Muscle of arm (tissue), 12 donors: ENCODE measurements around the gene ICE2. TPM values are rescaled to one million over a fixed set of nuclear protein-coding genes. Genes with fewer than 3 reads are reported as not detected.

ENCODE experiments used
- DNase-seq: peaks from one replicate; pipeline ENCODE4 v3.0.0-alpha.2; 2013
- polyA plus RNA-seq, 12 donors: library from polyadenylated mRNA; unstranded; fragments of 120-200 nt; gene quantifications; one replicate each; pipeline ENCODE4 v1.2.1, GENCODE V29; 2013; ENCODE audit not compliant: insufficient read length in 12 of 12

Gene ICE2
- polyA plus RNA-seq, 12 donors, result 31.8 to 58.6 (median 46.4) TPM; not detected in 1

DNA sequence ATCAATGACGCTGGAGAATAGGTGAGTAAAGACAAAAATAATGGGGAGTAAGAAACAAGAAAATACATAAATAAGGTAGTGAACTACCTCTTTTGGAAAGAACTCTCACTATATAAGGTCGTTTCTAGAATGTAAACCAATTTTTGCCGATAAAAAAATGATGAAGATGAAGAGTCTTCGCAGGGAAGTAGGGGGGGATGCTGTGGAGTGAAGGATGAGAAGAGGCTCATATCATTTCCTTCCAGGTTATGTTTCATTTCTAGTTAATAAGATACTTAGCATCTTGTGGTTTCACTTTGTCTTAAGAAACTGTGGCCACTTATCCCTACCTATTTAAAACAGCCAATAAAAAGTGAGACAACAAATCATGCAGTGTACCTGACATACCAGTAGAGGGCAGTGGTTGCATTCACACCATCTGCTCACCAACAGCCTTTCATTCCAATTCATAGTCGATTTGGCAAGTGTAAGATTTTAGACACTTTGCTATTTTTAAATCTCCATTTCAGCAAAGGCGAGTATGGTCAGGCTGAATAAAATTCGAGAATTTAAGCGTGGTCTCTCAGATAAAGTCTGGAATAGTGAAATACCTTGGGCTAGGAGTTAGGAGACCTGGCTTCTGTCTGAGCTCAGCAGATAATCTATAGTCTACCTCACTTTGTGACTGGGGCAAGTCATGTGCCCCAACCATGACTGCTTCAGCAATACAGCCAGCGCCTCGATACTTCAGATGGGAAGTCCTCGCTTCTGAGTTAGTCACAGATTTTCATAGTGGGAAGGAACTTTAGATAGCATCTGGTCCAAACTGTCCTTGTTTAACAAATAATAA lies 28.9 kb upstream of the ICE2 start:
- peak; percentile 83 for DNase-seq

DNA sequence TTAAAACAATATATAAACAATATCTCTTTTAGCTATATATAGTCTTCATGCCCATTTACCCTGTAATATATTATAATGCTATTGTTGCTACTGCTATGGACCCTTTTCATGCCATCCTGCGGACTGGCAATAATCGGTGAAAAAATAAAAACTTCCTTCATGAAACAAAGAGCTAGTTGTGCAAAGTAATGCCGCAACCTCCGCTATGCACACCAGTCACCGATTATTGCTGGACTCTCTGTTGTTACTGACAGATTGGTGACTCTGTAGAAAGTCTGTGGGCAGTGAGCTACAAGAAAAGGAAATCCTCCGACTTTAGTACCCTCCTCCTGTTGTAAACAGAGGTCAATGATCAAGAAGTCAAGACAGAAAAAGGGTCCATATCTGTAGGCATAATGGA lies 17.9 kb upstream of the ICE2 start:
- DNase-seq, result no peak

DNA sequence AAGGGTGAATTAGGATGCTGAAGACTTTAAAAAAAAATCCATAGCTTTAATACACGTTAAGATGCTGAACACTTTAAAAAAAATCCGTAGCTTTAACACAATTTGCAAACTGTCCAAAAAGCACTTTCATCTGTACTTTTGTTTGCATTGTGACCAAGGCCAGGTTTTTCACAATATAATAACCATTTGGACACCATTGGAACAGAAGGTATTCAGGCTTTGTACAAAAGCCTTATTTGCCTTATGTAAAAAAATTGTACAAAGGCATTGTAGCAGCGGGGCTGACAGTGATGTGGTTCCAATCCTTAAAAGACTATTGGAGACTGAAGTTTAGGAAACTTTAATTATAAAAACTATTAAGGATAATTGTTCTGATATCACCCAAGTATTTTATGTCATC lies 15.2 kb upstream of the ICE2 start:
- no peak for DNase-seq

DNA sequence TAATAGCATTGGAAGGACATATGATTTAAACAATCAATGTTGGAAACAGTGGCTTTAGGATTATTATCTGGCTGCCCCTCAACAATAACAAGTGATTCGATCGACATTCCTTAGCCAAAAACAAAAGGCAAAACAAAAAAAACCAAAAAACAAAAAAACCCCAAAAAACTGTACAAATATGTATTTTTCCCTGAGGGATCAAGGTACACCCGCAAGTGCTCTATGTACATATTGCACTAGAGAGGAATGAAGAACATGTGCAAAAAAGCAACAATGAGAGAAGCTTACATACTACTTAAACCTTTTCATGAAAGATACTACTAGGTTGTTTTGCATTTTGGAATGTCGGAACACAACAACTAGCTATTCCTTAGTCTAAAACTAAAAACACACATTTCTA lies 14.2 kb upstream of the ICE2 start:
- no peak for DNase-seq

DNA sequence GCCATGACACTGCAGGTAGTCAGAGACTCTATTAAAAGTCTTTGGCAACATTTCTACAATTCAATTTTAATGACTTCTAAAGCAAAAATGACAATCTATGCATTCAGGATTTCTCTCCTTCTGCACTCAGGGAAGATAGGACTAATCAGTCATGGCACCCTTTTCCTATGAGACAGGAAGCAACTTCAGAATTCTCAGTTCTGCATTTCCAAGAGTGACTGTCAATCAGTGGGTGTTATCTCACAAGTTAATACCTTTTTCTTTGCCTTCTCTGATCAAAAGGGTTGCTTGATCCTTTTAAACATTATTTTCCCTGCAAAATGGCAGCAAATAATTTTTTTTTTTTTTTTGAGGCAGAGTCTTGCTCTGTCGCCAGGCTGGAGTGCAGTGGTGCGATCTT lies 7.8 kb upstream of the ICE2 start:
- no peak for DNase-seq

DNA sequence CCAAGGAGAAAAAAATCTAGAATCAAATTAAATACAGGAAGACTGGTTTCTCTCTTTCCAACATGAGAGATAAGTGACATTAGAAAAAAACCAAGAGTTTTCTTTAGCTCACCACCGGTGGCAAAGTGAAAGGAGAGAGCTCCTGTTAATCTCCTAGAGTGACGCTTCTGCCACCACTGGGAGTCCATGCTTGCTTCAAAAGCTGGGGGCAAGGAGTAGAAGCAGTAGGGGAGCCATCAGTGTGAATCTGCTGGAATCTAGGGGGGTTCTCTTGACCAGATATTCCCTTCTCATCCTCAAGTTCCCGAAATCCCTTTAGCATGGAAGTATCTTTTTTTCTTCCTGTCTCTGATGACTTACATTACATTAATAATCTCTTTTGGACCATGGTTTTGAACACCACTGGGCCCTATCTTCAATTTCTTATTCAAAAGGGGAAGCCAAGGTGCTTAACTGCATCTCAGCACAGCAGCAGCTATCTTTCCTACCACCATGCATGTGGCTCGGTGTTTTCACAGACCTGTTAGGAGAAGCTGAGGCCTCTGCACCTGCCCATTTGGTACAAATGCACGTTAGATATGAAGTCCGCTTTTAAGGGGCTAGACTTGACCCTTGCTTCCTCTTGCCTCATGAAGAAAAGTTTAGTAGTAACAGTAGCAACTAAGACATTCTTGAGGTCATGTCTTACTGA lies 6.6 kb upstream of the ICE2 start:
- DNase-seq, result no peak

DNA sequence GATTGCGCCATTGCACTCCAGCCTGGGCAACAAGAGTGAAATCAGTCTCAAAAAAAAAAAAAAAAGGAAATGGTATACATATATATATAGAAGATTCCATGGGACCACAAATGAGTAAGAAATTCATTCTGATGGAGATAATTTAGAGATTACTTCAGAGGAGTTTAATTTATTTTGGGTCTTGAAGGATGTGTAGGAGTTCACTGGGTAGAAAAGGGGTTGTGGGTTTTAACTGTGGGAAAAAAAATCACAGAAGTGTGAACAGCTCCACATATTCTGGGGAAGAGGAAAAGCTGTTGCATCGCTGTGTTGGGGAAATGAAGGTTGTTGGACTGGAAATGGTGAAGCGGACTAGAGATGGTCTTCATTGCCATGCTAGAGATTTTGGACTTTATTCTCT lies 4.1 kb upstream of the ICE2 start:
- no peak for DNase-seq

DNA sequence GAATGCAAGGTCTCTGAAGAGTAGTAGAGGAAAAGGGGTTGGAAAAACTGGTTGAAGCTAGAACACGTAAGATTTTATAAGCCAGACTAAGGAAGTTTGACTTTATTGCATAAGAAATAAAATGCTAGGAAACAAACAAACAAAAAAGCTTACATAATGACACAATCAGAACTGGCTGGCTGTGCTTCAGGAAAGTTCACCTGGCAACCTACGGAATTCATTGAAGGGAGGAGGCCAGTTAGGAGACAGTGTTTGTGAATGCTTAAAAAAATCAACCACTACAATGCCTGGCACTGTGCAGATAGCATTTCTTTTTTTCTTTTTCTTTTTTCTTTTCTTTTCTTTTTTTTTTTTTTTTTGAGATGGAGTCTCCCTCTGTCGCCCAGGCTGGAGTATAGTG lies 1.9 kb upstream of the ICE2 start:
- DNase-seq, result no peak

DNA sequence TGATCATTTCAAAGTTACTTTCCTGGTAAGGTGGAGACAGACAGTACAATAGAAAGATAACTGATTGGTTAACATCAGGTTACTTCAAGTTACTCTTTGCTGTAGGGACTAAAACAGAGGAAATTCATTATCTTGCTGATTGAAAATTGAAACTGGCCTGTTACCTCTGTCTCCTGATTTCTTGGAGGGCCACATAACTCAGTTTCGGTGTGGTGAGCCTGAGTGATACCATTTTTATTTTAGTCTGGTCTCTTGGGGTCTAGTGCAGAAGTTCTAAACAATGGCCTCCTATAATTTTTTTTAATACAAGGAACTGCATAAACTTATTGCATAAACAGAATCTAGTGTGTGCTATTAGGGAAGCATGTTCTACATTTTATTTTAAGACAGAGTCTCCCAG lies 1.2 kb upstream of the ICE2 start:
- DNase-seq, result no peak

DNA sequence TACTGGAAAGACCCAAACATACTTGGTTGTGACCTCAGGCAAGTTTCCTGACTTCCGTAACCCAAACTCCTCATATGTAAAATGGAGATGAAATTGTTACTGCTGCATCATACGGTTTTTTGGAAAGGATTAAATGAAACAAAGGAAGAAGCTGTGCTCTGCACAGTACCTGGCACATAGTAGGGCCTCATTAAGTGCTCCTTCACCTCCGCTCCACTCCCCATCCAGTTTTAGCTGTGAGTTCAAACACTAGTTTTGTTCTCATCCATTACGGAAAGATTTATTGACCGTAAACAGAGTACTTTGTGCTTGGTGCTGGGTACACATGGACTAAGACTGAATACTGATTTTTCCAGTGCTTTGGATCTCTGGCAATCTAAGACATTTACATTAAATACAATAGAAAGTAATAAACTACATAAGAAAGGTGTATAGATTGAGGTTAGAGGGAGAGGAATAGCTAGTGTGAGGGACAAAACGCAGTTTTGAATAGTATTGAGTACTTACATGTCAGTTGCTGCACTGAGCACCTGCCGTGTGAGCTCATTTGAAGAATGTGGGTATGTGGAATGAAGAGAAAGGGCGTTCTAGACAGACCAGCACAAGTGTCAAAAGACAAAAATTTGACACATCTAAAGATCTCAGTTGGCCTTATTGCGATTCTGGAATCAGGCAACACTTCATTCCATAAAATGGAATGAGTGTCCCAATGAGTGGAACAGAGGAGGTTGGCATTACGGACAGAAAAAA lies 594 bp upstream of the ICE2 start:
- no peak for DNase-seq

DNA sequence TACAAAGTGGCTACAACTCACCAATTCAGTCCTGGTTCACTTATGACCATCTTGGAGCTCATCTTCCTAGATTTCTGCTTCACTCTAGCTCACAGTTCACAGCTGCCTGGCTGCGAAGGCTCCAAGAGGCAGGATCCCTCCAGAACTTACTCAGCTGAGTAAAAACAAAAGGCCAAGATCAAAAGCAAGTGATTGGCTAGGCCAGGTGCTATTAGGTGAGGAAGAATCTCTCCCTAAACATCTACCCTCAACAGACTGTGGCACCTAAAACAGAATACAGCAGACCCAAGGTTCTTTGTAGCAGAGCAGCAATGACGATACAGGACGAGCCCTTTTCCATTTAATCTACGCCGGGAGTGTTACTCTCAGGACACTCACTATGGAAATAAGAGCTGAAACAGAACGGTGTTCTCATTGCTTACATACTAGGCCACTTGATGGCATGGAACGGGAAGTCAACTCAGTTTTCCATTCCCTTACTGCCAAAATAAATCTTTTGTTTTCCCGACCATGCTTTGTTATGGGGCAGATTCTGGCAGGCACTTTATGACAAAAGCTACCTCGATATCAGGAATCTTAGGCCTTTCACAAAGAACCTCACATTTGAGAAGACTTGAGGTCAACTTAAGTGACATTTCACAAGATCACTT lies 901 bp downstream of the ICE2 start:
- DNase-seq, result peak; percentile 51

DNA sequence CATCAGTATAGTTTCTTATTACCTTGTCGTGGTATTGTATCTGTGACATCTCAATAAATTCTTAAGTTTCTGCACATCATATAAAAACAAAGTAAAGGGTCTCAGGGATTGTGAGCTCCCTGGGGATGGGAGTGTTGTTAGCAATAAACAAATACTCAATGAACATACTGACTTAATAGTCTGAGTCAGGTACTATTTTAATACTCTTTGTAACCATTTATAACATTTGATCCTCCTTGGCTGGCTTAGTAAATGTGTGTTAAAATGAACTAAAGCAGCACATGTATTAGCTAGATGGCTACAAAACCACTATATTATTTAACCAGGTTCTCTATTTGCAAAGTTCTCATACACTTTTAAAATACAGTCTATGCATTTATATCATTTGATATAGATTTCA lies 1.8 kb downstream of the ICE2 start:
- DNase-seq, result no peak

DNA sequence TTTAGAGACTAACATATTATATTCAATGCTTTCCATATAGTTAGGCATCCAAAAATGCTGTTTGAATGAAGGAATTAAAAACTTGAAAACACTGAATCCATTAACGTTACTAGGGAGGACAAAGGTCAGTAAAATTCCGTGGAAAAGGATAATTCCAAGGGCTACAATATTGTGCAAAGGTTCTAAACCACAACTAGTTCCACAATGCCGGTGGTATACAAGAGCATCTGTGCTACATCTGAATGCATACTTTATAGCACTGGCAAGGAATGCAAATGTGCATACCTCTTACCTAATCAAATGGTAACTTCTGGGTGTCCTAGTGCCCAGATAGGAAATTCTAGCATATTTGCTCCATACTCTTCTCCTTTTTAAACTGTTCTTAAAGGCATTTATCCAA lies 2.2 kb downstream of the ICE2 start:
- DNase-seq, result no peak

DNA sequence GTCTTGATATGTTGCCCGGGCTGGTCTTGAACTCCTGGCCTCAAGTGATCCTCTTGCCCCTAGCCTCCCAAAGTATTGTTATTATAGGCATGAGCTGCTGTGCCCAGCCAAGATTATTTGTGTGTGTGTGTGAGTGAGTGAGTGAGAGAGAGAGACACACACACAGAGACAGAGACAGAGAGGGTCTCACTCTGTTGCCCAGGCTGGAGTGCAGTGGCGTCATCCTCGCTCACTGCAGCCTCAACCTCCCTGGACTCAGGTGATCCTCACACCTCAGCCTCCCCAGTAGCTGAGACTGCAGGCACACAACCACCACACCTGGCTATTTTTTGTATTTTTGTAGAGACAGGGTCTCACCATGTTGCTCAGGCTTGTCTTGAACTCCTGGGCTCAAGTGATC lies 5.8 kb downstream of the ICE2 start:
- no peak for DNase-seq

DNA sequence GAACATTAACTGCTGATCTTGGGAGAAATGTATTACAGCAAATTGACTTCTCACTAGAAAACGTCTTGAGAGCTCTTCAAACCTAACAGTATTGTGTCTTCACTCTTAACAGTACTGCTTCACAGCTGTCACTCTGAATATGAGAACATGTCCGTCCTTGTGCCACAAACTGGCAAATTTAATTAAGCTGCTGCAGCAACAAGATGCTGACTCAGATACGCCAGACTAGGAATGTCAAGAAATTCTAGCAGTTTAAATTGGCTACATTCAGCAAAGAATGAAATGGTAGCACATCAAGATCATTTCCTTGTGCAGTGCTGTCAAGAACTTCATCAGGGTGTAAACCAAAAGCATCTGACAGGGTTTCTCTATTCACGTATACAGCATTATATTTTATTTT lies 7.6 kb downstream of the ICE2 start:
- no peak for DNase-seq

DNA sequence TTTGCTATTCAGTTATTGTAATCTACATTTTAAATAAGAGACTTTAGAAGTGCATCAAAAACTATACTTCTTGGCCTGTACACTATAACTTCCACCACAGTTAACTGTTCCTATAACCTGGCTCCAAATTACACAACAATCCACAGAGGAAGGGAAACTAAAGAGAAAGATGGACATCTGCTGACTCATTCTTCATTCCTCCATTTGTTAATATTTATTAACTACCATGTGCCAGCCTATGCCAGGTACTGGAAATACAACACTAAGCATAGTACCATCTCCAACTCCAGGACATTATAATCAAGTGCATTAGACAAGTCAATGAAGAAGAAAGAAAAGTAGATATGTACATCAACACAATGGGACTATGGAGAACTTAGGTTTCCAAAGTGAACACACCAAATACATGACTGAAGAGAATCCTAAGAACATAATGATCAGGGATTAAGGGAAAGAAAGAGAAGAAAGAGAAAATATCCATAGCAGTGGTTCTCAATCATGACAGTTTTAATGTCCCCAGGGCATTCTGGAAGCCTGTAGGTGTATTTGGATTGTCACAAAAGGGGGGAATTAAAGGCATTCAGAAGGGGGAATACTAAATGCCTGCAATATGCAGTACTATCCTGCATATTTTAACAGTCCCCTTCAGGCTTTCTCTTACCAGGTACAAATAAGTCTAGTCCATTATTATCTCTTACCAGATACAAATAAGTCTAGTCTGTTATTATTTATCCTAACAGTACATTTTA lies 8.9 kb downstream of the ICE2 start:
- DNase-seq, result no peak

DNA sequence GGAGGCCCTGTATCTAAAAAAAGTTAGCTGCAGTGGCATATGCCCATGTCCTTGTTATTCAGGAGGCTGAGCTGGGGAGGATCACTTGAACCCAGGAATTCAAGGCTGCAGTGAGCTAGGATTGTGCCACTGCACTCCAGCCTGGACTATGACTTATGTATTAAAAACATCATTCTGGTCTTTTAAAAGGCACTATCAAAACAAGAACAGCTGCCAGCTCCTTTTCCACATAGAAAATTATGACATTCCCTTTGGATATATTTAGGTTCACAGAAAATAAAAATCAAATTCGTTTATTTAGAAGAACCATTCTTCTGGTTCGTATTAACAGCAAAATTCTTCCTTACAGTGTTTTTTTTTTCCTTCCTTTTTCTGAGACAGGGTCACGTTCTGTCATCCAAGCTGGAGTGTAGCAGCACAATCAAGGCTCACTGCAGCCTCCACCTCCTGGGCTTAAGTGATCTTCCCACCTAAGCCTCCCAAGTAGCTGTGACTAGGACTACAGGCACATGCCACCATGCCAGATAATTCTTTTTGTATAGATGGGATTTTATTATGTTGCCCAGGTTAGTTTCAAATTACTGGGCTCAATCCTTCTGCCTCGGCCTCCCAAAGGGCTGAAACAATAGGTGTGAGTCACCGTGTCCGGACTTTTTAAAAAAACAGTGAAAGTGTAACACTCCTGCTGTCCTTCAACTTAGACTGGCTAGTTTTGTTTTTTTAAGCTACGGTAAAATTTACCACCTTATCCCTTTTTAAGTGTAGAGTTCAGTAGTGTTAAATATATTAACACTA lies 13.9 kb downstream of the ICE2 start:
- DNase-seq, result no peak

DNA sequence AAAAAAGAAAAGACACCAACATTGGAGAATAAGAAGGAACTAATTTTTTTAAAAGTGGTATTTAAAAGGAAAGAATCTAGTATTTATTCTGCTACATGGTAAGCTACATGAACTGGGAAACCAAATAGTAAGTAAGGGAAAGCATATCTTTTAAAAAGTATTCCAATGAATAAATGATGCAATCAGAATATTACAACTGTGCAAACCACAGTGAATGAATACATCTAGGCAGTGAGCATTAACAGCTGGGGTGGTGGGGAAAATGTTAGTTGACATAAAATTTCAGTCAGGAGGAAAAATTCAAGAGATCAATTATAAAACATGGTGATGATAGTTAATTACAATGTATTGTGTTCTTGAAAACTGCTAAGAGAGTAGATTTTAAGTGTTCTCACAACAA lies 16.9 kb downstream of the ICE2 start:
- DNase-seq, result no peak

DNA sequence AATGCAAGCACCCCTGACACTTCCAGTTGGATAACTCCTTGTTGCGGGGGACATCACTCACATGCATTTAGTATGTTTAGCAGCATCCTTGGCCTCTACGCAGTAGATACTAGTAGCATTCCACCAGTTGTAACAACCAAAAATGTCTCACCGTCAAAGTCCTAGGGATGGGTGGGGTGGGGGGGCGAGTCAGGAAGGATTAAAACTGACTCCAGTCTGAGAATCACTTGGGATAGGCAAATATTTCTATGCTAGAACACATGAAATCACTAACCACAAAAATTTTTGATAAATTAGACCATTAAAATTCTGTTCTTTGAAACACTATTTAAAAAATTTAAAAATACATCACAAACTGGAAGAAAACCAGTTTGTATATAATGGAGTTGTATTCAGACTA lies 18.0 kb downstream of the ICE2 start:
- no peak for DNase-seq

DNA sequence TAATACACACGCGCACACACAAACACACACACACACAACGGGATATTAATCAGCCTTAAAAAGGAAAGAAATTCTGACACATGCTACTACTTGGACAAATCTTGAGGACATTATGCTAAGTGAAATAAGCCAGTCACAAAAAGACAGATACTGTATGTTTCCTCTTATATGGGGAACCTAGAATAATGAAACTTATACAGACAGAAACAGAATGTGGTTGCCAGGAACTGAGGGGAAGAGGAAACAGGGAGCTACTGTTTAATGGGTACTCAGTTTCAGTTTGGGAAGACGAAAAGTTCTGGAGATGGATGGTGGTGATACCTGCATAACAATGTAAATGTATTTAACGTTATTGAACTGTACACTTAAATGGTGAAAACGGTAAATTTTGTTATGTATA lies 20.2 kb downstream of the ICE2 start:
- no peak for DNase-seq

DNA sequence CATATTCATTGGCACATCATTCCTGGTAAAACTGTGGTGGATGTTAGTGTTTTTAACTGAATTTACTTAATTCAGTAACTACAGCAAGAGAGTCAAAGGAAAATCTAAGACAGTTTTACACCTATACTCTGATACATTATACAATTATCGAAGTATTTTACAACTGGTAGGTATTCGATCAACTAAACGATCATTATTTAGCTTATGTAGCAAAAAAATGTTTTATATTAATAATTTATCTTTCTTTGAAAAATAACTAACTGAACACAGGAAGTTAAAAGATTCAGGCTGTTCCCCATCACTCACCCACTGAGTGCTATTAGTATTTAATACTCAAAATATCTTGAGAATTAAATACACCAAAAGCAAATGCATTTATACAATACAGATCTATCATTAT lies 21.0 kb downstream of the ICE2 start:
- no peak for DNase-seq
